ENCODE measurements around the gene ODF2L.
A peak's percentile ranks its signal among the peaks of the same experiment; 100 is the strongest.

The ODF2L gene, protein sequence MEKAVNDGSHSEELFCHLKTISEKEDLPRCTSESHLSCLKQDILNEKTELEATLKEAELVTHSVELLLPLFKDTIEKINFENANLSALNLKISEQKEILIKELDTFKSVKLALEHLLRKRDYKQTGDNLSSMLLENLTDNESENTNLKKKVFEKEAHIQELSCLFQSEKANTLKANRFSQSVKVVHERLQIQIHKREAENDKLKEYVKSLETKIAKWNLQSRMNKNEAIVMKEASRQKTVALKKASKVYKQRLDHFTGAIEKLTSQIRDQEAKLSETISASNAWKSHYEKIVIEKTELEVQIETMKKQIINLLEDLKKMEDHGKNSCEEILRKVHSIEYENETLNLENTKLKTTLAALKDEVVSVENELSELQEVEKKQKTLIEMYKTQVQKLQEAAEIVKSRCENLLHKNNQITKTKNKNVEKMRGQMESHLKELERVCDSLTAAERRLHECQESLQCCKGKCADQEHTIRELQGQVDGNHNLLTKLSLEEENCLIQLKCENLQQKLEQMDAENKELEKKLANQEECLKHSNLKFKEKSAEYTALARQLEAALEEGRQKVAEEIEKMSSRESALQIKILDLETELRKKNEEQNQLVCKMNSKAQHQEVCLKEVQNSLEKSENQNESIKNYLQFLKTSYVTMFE

DNA sequence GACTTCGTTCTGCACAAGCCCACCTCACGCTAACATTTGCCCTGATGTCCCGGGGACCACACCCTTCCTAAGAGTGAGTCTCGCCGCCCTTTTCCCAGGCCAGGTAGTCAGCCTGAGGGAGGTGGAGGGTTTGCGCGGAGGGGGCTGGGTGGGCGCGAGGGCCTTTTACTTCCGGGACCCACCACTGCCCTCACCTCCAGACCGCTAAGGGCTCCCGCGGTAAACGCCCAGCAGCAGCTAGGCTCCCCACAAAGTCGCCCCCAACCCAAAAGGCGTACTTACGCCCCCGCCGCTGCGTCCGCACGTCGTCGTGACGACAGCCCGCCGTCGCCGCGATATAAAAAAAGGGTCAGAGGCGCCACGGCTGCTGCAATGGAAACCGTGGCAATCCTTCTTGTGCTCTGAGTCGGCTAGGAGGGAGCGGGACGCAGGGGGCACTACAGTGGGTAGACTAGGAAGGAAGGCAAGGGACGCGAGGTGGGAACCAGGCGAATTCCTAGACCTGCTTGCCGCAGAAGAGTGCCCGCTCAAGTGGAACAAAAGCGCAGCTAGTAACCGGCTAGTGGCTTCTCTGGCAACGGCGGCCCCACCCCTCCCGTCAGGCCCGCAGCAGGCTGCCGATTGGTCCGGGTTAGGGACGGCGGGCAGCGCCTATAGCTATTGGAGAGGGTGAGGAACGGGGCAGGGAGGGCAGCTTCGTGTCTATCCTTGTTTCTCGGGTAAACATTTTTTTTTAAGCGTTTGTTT is at the start of gene ODF2L:
Gene ODF2L (minus strand): TSS at position 573 of the 747 bp plus-strand sequence. CDS start 9,296 bp downstream, outside the sequence.
- DNase-seq (ENCODE audit: low read depth): peak; percentile 65

DNA sequence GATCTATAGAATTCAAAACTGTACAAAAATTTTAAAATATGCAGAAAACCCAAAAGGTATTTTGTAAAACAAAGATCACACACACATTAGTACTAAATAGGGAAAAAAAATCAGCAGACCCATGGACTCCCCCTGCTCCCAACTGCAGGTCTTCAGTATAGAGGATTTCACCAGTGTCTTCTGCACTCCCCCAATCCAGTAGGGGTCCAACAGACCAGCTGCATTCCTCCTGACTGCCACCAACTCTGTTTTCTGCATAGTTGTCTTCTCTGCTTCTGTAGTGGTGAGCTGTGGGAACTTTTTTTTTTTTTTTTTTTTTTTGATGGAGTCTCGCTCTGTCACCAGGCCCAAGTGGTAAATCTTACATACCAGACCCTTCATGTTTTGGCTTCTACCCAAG is 49.8 kb upstream of the ODF2L start:
- no peak for DNase-seq (ENCODE audit: low read depth)

DNA sequence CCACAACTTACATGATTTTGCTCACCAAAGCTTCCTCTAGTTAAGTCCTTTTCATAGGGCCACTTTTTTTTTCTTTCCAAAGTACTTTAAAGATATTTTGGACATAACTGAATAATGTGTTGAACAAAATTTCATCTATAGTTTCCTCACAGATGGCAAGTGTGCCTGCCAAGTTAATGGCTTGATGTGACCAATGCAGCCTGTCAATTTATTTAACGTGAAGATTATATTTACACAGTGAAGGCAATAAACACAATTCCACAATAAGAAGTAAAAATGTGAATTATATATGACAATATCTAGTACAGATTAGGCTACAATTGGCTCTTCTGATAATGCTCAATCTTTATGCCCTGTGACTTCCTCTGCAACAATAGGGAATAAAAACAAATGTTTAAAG is 45.9 kb upstream of the ODF2L start:
- DNase-seq (ENCODE audit: low read depth): no peak

DNA sequence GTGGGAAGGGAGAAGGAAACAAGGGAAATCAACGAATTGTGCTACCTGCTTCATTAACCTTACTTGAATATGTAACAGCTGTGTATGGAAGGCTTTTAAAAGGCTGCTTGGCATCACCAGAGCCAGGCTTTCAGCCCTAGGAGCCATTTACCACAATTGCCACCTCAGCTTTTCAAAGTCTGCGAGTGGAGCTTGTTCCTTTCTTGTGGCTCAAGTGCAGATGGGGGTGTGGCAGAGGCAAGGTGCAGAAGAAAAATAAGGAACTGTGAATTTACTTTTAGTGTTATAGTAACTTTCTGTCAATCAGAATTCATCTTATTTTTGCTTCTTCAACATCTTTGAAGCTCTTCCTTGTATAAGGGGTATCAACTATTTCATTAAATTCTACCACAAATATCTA is 45.5 kb upstream of the ODF2L start:
- DNase-seq (ENCODE audit: low read depth): no peak

DNA sequence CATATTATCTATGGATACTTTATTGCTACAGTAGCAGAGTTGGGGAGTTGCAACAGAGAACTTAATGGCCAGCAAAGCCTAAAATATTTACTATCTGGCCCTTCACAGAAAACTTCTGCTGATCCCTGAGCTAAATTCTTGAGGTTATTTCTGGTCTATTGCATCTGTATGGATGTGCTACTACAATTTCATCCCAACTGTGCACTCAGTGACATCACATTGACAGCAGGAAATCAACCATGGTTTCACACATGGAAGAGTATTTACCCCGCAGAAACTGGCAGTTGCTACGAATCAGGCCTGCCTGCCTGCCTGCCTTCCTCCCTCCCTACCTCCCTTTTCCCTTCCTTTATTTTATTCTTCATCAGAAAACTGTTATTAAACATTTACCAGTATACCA is 39.9 kb upstream of the ODF2L start:
- no peak for DNase-seq (ENCODE audit: low read depth)

DNA sequence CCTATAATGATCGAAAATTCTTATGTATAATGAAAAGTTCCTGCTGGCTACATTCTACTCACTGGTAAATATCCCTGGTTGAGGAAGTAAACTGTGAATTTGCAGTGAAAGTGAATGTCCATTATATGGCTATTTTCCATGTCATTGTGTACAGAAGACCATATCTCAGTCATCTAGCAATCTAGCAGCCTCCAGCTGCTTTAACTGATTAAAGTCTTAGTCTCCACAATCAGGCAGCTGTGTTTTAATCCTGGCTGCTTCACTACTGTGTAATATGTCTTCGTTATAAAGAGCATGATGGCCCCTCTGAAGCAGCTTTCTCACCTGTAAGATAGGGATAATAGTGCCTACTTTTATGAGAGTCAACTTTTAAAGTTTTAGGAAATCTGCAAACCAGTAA is 39.2 kb upstream of the ODF2L start:
- no peak for DNase-seq (ENCODE audit: low read depth)

DNA sequence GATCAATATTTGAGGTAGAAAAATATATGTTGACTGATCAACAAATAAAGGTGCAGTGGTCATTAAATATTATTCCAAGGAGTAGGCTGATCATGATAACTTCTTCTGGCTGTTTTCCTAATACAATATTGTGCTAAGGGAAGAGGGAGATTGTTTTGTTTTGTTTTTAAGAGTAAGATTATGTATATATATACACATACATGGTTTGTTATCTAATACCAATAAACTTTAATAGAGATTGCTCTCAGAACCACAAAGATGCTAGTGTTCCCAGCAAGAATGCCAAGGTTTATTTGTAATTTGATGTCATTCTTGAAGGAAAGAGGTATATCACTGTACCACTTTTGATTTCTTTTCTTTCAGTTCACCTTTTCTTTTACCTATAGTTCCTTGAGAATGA is 37.9 kb upstream of the ODF2L start:
- DNase-seq (ENCODE audit: low read depth): no peak

DNA sequence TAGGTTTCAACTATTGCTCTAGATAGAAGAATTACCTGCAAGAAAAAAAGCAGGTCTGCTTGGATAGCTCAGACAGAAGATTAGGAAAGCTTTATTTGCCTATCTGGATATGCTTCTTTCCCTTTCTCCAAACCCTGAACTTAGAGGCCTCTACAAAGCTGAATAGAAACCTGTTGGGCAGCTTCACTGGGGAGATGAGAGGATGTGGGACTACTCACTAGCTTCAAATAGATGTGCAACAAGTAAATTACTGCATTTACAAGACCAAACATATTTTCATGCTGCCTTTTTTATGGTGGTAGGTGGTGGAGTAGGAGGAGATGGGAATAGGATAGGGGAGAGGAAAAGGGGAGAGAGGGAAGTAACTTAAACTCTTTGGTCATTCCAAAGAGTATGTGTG is 34.3 kb upstream of the ODF2L start:
- no peak for DNase-seq (ENCODE audit: low read depth)

DNA sequence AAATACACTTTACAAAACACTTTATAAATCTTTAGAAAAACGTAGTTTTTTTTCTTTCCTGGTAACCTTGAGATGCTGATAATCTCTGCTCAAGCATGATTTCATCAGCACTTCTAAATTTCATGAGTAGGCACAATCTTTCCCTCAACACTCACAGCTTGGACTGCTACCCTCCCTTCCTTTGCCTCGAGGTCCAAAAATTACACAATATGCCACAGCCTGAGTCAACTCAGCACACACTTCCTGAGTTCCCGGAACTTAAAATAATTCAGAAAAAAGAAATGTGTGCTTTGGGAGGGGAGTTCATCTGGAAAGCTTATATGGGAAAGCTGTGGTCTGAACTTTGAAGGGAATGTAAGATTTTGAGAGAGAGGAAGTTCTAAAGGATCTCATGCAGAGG is 33.7 kb upstream of the ODF2L start:
- peak; percentile 86 for DNase-seq (ENCODE audit: low read depth)

DNA sequence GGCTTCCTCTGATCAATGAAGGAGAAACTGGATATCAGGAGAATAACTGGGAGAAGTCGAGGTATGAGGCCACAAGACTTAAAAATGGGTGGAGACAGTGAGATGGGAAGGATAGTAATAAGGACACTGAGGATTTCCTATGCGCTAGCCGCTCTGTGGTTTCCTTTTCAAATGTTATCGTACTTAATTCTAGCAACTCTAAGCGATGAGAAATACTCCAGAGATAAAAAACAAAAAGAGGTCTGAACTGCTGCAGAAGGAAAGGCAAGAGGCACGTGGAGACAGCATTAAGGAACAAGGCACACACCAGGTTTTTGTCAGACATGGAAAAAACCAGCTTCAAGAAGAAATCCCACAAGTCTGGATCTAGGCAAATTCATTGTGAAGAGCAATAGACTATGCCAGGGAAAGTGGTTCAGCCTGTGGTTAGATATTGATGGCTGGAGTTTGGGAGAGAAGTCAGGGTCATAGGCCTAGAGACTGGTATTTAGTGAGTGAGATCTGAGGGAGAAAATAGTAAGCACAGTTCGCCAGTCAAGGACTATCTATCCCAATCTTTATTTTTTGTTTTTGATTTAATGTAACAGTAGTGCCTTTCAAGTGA is 33.1 kb upstream of the ODF2L start:
- no peak for DNase-seq (ENCODE audit: low read depth)

DNA sequence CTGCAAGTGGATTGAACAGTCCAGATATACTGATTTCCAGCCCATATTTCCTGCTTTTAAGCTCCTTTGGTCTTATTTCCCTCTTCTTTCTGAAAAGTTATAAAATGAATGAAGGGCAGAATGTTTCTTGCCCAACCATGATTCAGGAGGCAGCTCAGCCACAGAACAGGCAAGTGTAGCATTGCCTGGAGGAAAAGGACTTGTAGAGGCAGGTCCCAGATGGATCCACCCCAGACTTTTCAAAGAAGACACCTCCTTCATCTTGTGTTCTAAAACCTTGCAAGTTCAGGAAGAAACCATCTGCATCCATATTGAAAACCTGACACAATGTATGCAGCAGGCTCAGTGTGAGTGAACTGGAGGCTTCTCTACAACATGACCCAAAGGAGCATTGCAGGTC is 27.8 kb upstream of the ODF2L start, which contains the start of gene CLCA2:
Gene CLCA2 (plus strand): TSS at position 299 of the 400 bp plus-strand sequence. CDS start 77 bp downstream, at position 376.
- no peak for DNase-seq (ENCODE audit: low read depth)

DNA sequence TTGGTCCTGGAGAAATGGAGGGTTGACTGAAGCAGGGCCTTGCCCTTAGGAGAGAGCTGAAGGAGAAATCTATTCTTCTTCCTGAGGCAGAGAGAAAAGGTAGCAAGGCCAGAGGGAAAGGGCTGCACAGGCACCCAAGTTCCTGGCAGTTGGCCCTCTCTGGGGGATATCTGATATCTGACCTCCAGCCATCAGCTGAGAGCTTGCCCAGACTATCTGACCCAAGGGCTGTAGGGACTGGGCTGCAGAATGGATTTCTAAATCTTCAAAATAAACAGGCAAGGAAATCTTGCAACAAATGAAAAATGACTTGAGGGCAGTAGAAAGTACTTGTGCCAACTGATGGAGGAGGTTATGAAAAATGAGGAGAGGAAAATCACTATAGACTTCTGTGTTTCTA is 27.4 kb upstream of the ODF2L start:
- DNase-seq (ENCODE audit: low read depth): no peak

DNA sequence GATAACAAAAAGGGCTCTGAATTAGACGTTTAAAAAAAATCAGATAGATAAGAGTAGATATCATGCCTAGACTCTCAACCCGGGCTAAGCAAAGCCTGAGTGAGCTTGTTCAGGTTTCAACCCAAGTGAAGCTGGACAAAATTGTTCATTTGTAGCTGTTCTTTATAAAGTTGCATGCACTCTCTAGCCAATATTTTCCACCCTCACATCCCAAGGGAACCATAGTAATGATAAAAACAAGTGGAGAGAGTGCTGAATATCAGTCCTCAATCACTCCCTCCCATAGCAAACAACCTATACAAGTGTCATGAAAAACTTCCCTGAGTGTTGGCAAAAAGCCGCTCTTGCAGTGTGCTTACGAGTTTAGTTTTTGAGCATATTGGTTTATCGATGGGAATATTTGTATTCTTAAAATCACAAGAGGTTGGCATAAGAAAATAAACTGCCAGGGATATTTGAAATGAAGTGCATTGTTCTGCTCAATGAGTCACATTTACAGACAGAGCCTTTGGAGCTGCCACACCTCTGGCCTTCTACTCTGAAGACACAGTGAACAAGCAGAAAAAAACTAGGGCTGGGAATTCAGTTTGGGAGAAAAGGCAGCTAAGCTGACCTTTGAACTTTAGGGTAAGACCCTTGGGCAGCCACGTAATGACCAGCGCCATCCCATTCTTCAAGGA is 25.6 kb upstream of the ODF2L start:
- no peak for DNase-seq (ENCODE audit: low read depth)

DNA sequence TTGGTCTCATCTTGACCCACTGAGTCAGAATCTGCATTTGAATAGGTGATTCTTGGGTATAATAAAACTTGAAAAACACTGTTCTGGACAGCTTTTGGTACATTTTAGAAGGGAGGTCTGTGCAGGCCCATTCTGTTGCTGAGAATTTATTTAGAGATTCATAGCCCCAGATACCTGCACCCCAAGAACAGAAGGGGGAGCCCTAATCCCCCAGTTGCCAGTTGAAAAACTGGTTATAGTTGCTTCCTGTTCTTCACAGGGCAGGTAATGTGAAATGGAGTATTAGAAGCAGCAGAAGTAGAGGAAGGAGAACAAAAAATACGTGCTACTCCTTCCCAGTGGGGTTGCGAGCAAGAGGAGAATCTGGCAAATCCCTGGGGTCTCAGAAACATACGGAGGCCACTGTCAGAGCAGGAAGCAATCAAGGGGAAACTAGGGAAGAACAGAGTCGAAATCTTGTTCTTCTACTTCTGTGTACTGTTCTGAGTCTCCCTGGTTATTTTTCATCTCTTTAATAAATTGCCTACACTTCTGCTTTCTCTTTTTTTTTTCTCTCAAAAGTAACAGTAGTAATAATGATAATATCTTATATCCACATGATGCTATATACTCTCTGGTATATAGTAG is 23.3 kb upstream of the ODF2L start:
- no peak for DNase-seq (ENCODE audit: low read depth)

DNA sequence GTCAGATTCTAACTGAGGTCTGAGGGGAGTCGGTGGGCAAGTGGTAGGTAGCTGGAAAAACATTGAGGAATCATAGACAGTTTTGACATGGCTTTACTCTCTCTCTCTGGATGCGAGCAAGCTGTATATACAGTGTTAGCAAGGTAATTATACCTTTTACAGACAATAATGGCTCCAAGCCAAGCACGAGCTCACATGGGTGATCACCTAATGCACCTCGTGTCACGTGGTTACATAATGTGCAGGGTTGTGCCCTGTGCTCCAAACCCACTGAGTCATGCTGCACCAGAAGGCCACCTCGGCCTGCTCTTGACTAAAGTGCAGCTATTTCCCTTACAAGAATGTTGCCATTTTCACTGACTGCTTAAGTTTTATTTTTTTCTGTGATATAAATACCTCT is 20.2 kb upstream of the ODF2L start:
- no peak for DNase-seq (ENCODE audit: low read depth)

DNA sequence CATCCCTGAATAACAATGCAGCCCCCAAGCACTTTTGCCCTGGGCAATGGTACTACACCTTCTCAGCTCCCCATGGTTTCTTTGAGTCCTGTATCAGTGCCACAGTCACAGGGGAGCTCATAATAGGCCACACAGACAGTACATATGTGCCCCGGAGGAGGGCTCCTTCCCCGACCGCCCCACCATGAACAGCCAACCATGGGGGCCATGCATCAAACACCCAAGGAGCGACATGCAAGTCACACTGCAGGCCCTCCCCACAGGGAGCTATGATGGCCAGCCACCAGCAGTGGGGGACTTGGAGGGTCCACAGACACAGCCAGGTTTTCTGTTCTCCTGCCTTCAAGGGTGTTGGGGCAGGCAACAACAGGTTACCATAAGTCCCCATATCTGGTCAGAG is 14.8 kb upstream of the ODF2L start:
- DNase-seq (ENCODE audit: low read depth): no peak

DNA sequence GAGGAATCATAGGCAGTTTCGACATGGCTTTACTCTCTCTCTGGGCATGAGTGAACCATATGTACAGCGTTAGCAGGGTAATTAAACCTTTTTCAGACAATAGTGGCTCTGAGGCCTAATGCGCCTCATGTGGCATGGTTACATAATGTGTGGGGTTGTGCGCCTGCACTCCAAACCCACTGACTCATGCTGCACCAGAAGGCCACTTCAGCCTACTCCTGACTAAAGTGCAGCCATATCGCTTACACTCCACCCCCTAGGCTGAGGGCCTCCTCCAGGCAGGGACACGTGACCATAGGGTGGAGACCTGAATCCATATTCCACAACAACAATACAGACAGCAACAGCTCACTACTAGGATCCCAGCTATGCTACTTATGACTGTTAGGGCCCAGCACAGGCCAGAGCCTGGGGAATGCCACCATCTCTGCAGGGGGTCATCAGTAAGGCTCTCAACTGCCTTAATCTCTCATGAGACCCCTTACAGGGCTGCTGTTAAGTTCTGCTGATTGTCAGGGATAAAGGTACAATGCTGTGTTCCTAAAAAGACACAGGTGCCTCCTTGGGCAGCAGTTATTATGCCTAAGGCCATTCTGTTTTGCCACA is 13.4 kb upstream of the ODF2L start:
- peak; percentile 54 for DNase-seq (ENCODE audit: low read depth)

DNA sequence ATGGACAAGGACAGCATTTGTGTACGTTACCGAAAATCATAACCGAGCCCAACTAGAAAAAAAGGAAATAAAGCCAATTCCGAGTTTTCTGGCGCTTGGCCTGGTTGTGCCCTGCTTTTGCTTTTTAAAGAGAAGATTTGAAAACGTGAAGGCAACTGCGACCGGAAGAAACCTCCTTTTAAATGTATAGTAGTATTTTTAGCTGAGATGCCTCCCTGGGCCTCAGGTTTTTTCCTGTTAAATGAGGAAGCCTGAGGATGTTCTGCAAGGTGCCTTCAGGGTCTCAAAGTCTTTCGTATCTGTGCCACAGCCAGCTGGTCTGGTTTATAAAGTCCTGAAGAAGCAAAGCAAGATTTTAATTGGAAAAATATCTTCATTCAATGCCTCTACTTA is 371 bp upstream of the ODF2L start:
- DNase-seq (ENCODE audit: low read depth): no peak

DNA sequence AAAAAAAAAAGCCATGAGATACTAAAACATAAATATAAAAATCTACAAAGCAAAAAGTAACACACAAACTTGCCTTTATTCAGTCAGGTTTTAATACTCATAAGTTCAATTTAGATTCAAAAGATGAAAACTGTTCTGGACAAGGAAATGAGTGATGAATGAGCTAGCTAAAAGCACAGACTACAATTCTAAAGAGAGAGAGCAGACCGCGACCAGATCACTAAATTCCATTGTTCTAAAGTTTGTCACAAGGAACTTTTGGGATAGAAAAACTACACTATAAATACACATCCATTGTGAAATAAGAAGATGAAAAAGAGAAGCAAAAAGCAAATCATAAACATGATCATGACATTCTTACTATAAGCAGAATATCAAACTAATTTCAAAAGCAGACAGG is 1.7 kb downstream of the ODF2L start:
- peak; percentile 59 for DNase-seq (ENCODE audit: low read depth)

DNA sequence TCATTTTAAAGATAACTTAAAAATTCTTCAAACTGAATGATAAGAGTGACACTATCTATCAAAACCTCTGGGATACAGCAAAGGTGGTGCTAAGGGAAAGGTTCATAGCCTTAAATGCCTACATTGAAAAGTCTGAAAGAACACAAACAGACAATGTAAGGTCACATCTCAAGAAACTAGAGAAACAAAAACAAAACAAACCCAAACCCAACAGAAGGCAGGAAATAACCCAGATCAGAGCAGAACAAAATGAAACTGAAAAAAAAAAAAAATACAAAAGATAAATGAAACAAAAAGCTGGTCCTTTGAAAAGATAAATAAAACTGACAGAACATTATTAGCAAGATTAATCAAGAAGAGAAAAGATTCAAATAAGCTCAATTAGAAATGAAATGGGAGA is 6.8 kb downstream of the ODF2L start:
- no peak for DNase-seq (ENCODE audit: low read depth)

DNA sequence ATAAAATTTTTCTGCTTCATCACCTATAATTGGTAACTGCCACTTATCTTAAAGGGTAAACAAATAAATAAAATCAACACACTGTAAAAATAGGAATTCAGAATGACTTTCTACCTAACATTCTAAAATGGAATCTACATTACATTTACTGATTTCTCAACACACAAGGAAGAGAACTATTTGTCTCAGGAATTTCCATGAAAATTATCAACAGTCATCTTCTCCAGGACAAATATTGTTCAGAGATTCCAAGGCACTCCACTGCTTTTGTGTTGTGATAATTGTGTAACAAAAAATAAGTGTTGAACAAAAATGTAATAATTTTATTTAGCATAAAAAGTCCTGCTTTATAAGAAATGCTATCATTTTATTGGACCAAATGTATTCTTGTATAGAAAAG is 7.3 kb downstream of the ODF2L start:
- no peak for DNase-seq (ENCODE audit: low read depth)
